ENCODE results near the gene STXBP3. TPM values are rescaled to one million over a fixed set of nuclear protein-coding genes. Genes with fewer than 3 reads are reported as not detected.

The STXBP3 gene
- total RNA-seq, 6 experiments from 2014 or later = 42.2 to 44.6 (median 43.5) TPM

GRCh38 chr1:108852221-108852975, 105.9 kb downstream of the STXBP3 start:
- DNase-seq = no peak
- Mint-ChIP-seq H3K4me1 (ENCODE audit: low read depth) (peaks cover 27% of the 10 kb centered on the region), H3K4me3 (peak overlapping the region; percentile 56), H3K27me3 (ENCODE audit: insufficient read depth) (peaks cover 11% of the 10 kb centered on the region), H3K36me3 (ENCODE audit: low read depth) (no peaks in the 10 kb centered on the region), H3K27ac (peak overlapping the region; percentile 3; the same call in 1 of the 2 replicates), H3K9me3 (no peaks in the 10 kb centered on the region)
- TF ChIP-seq CTCF (IDR thresholded peaks at IDR 0.05) = no peak

GRCh38 chr1:108854221-108855019, 107.9 kb downstream of the STXBP3 start:
- H3K36me3 Mint-ChIP-seq (ENCODE audit: low read depth) = no peaks in the 10 kb centered on the region
- no peak for TF ChIP-seq CTCF (IDR thresholded peaks at IDR 0.05)
- H3K4me3 Mint-ChIP-seq = peak overlapping the region; percentile 60
- H3K27ac Mint-ChIP-seq = peak overlapping the region; percentile 71
- H3K27me3 Mint-ChIP-seq (ENCODE audit: insufficient read depth) = peaks cover 11% of the 10 kb centered on the region
- peaks cover 27% of the 10 kb centered on the region for H3K4me1 Mint-ChIP-seq (ENCODE audit: low read depth)
- no peaks in the 10 kb centered on the region for H3K9me3 Mint-ChIP-seq
- DNase-seq = peak; percentile 64

GRCh38 chr1:108856994-108857393, 110.5 kb downstream of the STXBP3 start, which contains the start of gene AKNAD1:
Gene AKNAD1, minus strand, starts transcription at chr1:108857094. Its CDS starts 4,430 bp downstream, at chr1:108852664.
- peaks cover 7% of the 10 kb centered on the region for H3K27me3 Mint-ChIP-seq (ENCODE audit: insufficient read depth)
- no peak for DNase-seq
- H3K9me3 Mint-ChIP-seq = no peaks in the 10 kb centered on the region
- no peak within 1 kb of the TSS for H3K27ac Mint-ChIP-seq
- no peak for TF ChIP-seq CTCF (IDR thresholded peaks at IDR 0.05)
- H3K4me1 Mint-ChIP-seq (ENCODE audit: low read depth) = peaks cover 22% of the 10 kb centered on the region
- H3K4me3 Mint-ChIP-seq = no peak within 1 kb of the TSS
- no peaks in the 10 kb centered on the region for H3K36me3 Mint-ChIP-seq (ENCODE audit: low read depth)

- no peak for TF ChIP-seq CTCF (IDR thresholded peaks at IDR 0.05)
- DNase-seq = no peak
- Mint-ChIP-seq H3K27ac (no peak overlapping the region), H3K9me3 (no peaks in the 10 kb centered on the region), H3K4me1 (ENCODE audit: low read depth) (peaks cover 13% of the 10 kb centered on the region), H3K4me3 (no peak overlapping the region), H3K27me3 (ENCODE audit: insufficient read depth) (peaks cover 13% of the 10 kb centered on the region), H3K36me3 (ENCODE audit: low read depth) (no peaks in the 10 kb centered on the region)
These were observed 111.9 kb downstream of the STXBP3 start for GRCh38 chr1:108858230-108858950.

Other genes with a start within 250 kb of the STXBP3 start
- 1 to 10 TPM; 3.3 to 5.2 (median 4.5) TPM for gene EEIG2, start 186.6 kb upstream of the STXBP3 start, total RNA-seq (2021; fragmentation: NEBNext Ultra II Directional; extraction: Animal tissue kit (Norgen Biotek cat#: 25700))
- 1 to 10 TPM in 2 of 6 experiments, under 1 TPM in 4; 0.37 to 2.7 (median 0.45) TPM for gene HENMT1, start 85.6 kb upstream of the STXBP3 start, total RNA-seq (2021; fragmentation: NEBNext Ultra II Directional; extraction: Animal tissue kit (Norgen Biotek cat#: 25700))
- 10 to 100 TPM; 19.9 to 24.1 (median 23.7) TPM for gene PRPF38B, start 54.4 kb upstream of the STXBP3 start, total RNA-seq (2021; fragmentation: NEBNext Ultra II Directional; extraction: Animal tissue kit (Norgen Biotek cat#: 25700))
- gene FNDC7, start 33.8 kb upstream of the STXBP3 start, total RNA-seq (2021; fragmentation: NEBNext Ultra II Directional; extraction: Animal tissue kit (Norgen Biotek cat#: 25700)) = under 1 TPM in 1 of 6 experiments, not detected in 5; 0.08 TPM
- under 1 TPM in 2 of 6 experiments, not detected in 4; 0.39 to 0.57 TPM for gene AKNAD1, start 110.4 kb downstream of the STXBP3 start, total RNA-seq (2021; fragmentation: NEBNext Ultra II Directional; extraction: Animal tissue kit (Norgen Biotek cat#: 25700))
- gene GPSM2, start 130.3 kb downstream of the STXBP3 start, total RNA-seq (2021; fragmentation: NEBNext Ultra II Directional; extraction: Animal tissue kit (Norgen Biotek cat#: 25700)) = 10 to 100 TPM; 10.3 to 21.8 (median 19.0) TPM
- 10 to 100 TPM; 35.4 to 41.2 (median 38.7) TPM for gene CLCC1, start 216.8 kb downstream of the STXBP3 start, total RNA-seq (2021; fragmentation: NEBNext Ultra II Directional; extraction: Animal tissue kit (Norgen Biotek cat#: 25700))

Measured in HFFc6 (cell line).